Putamen (tissue), 1 donor: ENCODE measurements around the gene ZBTB7C.

Experiments
- DNase-seq: peaks from one replicate; pipeline ENCODE4 v3.0.0-alpha.2; 2016; ENCODE audit warnings: low spot score

ZBTB7C gene

GRCh38 chr18:48324651-48325050, 84.5 kb downstream of the ZBTB7C start:
- no peak for DNase-seq

- DNase-seq = no peak
These were observed 86.0 kb downstream of the ZBTB7C start for GRCh38 chr18:48323151-48323550.

- DNase-seq = no peak
These were observed 87.6 kb downstream of the ZBTB7C start for GRCh38 chr18:48321536-48321935.

- DNase-seq = no peak
These were observed 88.1 kb downstream of the ZBTB7C start for GRCh38 chr18:48321121-48321520.

- no peak for DNase-seq
These were observed 88.6 kb downstream of the ZBTB7C start for GRCh38 chr18:48320639-48320945.

GRCh38 chr18:48319801-48320638, 89.2 kb downstream of the ZBTB7C start:
- DNase-seq = no peak

- DNase-seq = no peak
These were observed 90.7 kb downstream of the ZBTB7C start for GRCh38 chr18:48318436-48318835.

GRCh38 chr18:48317781-48318381, 91.3 kb downstream of the ZBTB7C start:
- no peak for DNase-seq

GRCh38 chr18:48316177-48316576, 93.0 kb downstream of the ZBTB7C start:
- no peak for DNase-seq

GRCh38 chr18:48314690-48315089, 94.5 kb downstream of the ZBTB7C start:
- no peak for DNase-seq

- DNase-seq = no peak
These were observed 95.4 kb downstream of the ZBTB7C start for GRCh38 chr18:48313792-48314191.

GRCh38 chr18:48312066-48312465, 97.1 kb downstream of the ZBTB7C start:
- DNase-seq = no peak

- DNase-seq = no peak
These were observed 98.2 kb downstream of the ZBTB7C start for GRCh38 chr18:48310999-48311398.

GRCh38 chr18:48310353-48310752, 98.8 kb downstream of the ZBTB7C start:
- DNase-seq = no peak

GRCh38 chr18:48308755-48309575, 100.2 kb downstream of the ZBTB7C start:
- DNase-seq = peak; percentile 15

- DNase-seq = no peak
These were observed 101.1 kb downstream of the ZBTB7C start for GRCh38 chr18:48308027-48308635.

- no peak for DNase-seq
These were observed 102.3 kb downstream of the ZBTB7C start for GRCh38 chr18:48306838-48307237.

GRCh38 chr18:48304906-48305693, 104.1 kb downstream of the ZBTB7C start:
- DNase-seq = no peak

GRCh38 chr18:48303883-48304282, 105.3 kb downstream of the ZBTB7C start:
- no peak for DNase-seq

- DNase-seq = no peak
These were observed 106.4 kb downstream of the ZBTB7C start for GRCh38 chr18:48302736-48303135.

- no peak for DNase-seq
These were observed 108.7 kb downstream of the ZBTB7C start for GRCh38 chr18:48300463-48300961.
